Measurements from ENCODE around the gene SEL1L2.

DNA sequence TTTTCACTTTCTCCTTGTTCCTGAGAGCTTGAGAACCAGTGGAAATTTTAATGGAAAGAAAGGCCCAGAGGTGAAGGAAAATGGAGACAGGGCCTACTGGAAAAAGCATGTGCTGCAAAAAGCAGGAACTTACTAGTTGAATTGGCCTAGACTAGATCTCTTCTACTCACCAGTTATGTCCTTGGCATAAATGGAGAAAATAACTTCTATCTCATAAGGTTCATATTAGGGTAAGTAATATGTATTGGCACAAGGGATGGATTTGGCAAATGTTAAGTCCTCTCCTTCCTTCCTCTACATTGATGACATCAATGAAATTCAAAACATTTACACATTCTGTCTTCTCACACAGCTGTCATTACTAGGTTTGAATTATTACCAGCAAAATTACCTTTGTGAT, 131.5 kb downstream of the SEL1L2 start:
- no peak for TF ChIP-seq EZH2phosphoT487 (IDR thresholded peaks at IDR 0.05; ENCODE audit: borderline replicate concordance)
- TF ChIP-seq, protein P1, sequence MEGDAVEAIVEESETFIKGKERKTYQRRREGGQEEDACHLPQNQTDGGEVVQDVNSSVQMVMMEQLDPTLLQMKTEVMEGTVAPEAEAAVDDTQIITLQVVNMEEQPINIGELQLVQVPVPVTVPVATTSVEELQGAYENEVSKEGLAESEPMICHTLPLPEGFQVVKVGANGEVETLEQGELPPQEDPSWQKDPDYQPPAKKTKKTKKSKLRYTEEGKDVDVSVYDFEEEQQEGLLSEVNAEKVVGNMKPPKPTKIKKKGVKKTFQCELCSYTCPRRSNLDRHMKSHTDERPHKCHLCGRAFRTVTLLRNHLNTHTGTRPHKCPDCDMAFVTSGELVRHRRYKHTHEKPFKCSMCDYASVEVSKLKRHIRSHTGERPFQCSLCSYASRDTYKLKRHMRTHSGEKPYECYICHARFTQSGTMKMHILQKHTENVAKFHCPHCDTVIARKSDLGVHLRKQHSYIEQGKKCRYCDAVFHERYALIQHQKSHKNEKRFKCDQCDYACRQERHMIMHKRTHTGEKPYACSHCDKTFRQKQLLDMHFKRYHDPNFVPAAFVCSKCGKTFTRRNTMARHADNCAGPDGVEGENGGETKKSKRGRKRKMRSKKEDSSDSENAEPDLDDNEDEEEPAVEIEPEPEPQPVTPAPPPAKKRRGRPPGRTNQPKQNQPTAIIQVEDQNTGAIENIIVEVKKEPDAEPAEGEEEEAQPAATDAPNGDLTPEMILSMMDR (conservative IDR thresholded peaks at IDR 0.05; ENCODE audit: low read length) = no peak
